Measurements from ENCODE around the gene RCHY1. TPM values are rescaled to one million over a fixed set of nuclear protein-coding genes. Genes with fewer than 3 reads are reported as not detected.
"Not testable (repeated sequence)": the region's sequence is repeated elsewhere in the genome, so short reads cannot be mapped to it uniquely, and the experiment has no call there.

The RCHY1 gene
- total RNA-seq, 1 donor from 2014 or later: 18.7 TPM

- Mint-ChIP-seq H3K36me3 (ENCODE audit: low read depth) (peaks cover 2% of the 10 kb centered on the region), H3K27me3 (ENCODE audit: low read depth) (no peaks in the 10 kb centered on the region), H3K9me3 (ENCODE audit: low read depth) (no peaks in the 10 kb centered on the region), H3K4me1 (ENCODE audit: low read depth) (peaks cover 5% of the 10 kb centered on the region), H3K27ac (ENCODE audit: unreplicated experiment) (no peak overlapping the region), H3K4me3 (ENCODE audit: unreplicated experiment) (no peak overlapping the region)
- no peak for DNase-seq (ENCODE audit: low spot score)
- no peak for TF ChIP-seq CTCF (IDR thresholded peaks at IDR 0.05)
Observed at GRCh38 chr4:75549019-75549418, 34.8 kb upstream of the RCHY1 start.

- no peak overlapping the region for H3K27ac Mint-ChIP-seq (ENCODE audit: unreplicated experiment)
- no peaks in the 10 kb centered on the region for H3K27me3 Mint-ChIP-seq (ENCODE audit: low read depth)
- H3K36me3 Mint-ChIP-seq (ENCODE audit: low read depth): peaks cover 5% of the 10 kb centered on the region
- DNase-seq (ENCODE audit: low spot score): no peak
- peaks cover 5% of the 10 kb centered on the region for H3K4me1 Mint-ChIP-seq (ENCODE audit: low read depth)
- no peak overlapping the region for H3K4me3 Mint-ChIP-seq (ENCODE audit: unreplicated experiment)
- no peak for TF ChIP-seq CTCF (IDR thresholded peaks at IDR 0.05)
- H3K9me3 Mint-ChIP-seq (ENCODE audit: low read depth): no peaks in the 10 kb centered on the region
Observed at GRCh38 chr4:75547647-75548387, 33.6 kb upstream of the RCHY1 start.

GRCh38 chr4:75545526-75545925 lies 31.3 kb upstream of the RCHY1 start:
- H3K27ac Mint-ChIP-seq (ENCODE audit: unreplicated experiment): no peak overlapping the region
- peaks cover 5% of the 10 kb centered on the region for H3K4me1 Mint-ChIP-seq (ENCODE audit: low read depth)
- no peak for DNase-seq (ENCODE audit: low spot score)
- no peak for TF ChIP-seq CTCF (IDR thresholded peaks at IDR 0.05)
- peaks cover 5% of the 10 kb centered on the region for H3K36me3 Mint-ChIP-seq (ENCODE audit: low read depth)
- H3K27me3 Mint-ChIP-seq (ENCODE audit: low read depth): no peaks in the 10 kb centered on the region
- no peaks in the 10 kb centered on the region for H3K9me3 Mint-ChIP-seq (ENCODE audit: low read depth)
- H3K4me3 Mint-ChIP-seq (ENCODE audit: unreplicated experiment): no peak overlapping the region

GRCh38 chr4:75544870-75545269 lies 30.7 kb upstream of the RCHY1 start:
- H3K4me1 Mint-ChIP-seq (ENCODE audit: low read depth): peaks cover 5% of the 10 kb centered on the region
- DNase-seq (ENCODE audit: low spot score): no peak
- no peaks in the 10 kb centered on the region for H3K9me3 Mint-ChIP-seq (ENCODE audit: low read depth)
- no peak overlapping the region for H3K4me3 Mint-ChIP-seq (ENCODE audit: unreplicated experiment)
- H3K27ac Mint-ChIP-seq (ENCODE audit: unreplicated experiment): no peak overlapping the region
- TF ChIP-seq CTCF (IDR thresholded peaks at IDR 0.05): no peak
- peaks cover 5% of the 10 kb centered on the region for H3K36me3 Mint-ChIP-seq (ENCODE audit: low read depth)
- no peaks in the 10 kb centered on the region for H3K27me3 Mint-ChIP-seq (ENCODE audit: low read depth)

GRCh38 chr4:75544220-75544619 lies 30.0 kb upstream of the RCHY1 start:
- H3K27ac Mint-ChIP-seq (ENCODE audit: unreplicated experiment); DNase-seq (ENCODE audit: low spot score); H3K36me3 Mint-ChIP-seq (ENCODE audit: low read depth); H3K4me1 Mint-ChIP-seq (ENCODE audit: low read depth); H3K9me3 Mint-ChIP-seq (ENCODE audit: low read depth); H3K27me3 Mint-ChIP-seq (ENCODE audit: low read depth); H3K4me3 Mint-ChIP-seq (ENCODE audit: unreplicated experiment): not testable (repeated sequence)

GRCh38 chr4:75542824-75543223 lies 28.6 kb upstream of the RCHY1 start:
- Mint-ChIP-seq H3K9me3 (ENCODE audit: low read depth) (peaks cover 8% of the 10 kb centered on the region), H3K4me1 (ENCODE audit: low read depth) (peaks cover 2% of the 10 kb centered on the region), H3K4me3 (ENCODE audit: unreplicated experiment) (no peak overlapping the region), H3K36me3 (ENCODE audit: low read depth) (peaks cover 4% of the 10 kb centered on the region), H3K27me3 (ENCODE audit: low read depth) (no peaks in the 10 kb centered on the region), H3K27ac (ENCODE audit: unreplicated experiment) (no peak overlapping the region)
- no peak for DNase-seq (ENCODE audit: low spot score)
- TF ChIP-seq CTCF (IDR thresholded peaks at IDR 0.05): no peak

- H3K4me3 Mint-ChIP-seq (ENCODE audit: unreplicated experiment); DNase-seq (ENCODE audit: low spot score); H3K4me1 Mint-ChIP-seq (ENCODE audit: low read depth); H3K27me3 Mint-ChIP-seq (ENCODE audit: low read depth); H3K27ac Mint-ChIP-seq (ENCODE audit: unreplicated experiment): not testable (repeated sequence)
- H3K9me3 Mint-ChIP-seq (ENCODE audit: low read depth): peaks cover 24% of the 10 kb centered on the region
- H3K36me3 Mint-ChIP-seq (ENCODE audit: low read depth): peaks cover 15% of the 10 kb centered on the region
Observed at GRCh38 chr4:75537308-75537707, 23.1 kb upstream of the RCHY1 start.

- not testable (repeated sequence) for H3K27me3 Mint-ChIP-seq (ENCODE audit: low read depth); H3K27ac Mint-ChIP-seq (ENCODE audit: unreplicated experiment)
- peaks cover 38% of the 10 kb centered on the region for H3K9me3 Mint-ChIP-seq (ENCODE audit: low read depth)
Observed at GRCh38 chr4:75533926-75534325, 19.7 kb upstream of the RCHY1 start.

More at GRCh38 chr4:75533926-75534325, 19.7 kb upstream of the RCHY1 start:
- not testable (repeated sequence) for H3K4me1 Mint-ChIP-seq (ENCODE audit: low read depth); H3K4me3 Mint-ChIP-seq (ENCODE audit: unreplicated experiment); DNase-seq (ENCODE audit: low spot score)
- peaks cover 34% of the 10 kb centered on the region for H3K36me3 Mint-ChIP-seq (ENCODE audit: low read depth)
